GM23338 (cell line): ENCODE data around the gene ITGA2. TPM values are rescaled to one million over a fixed set of nuclear protein-coding genes. Genes with fewer than 3 reads are reported as not detected.

Source experiments
- ATAC-seq: fragments of 200-7000 bp; cut with Tn5 transposase; 3 replicates; pipeline ENCODE4 v1.9.1; 2020
- DNase-seq: peaks from one replicate; pipeline ENCODE4 v3.0.0-alpha.2; 2015; ENCODE audit warnings: low spot score
- H2AFZ ChIP-seq: fragments of 200-600 bp; sonication (generic); 2 replicates; pipeline ENCODE4 v1.8.0; 2016; ENCODE audit warnings: antibody characterized with exemption, mild to moderate bottlenecking, moderate library complexity
- H3F3A ChIP-seq: fragments of 200-600 bp; sonication (generic); replicated peaks from 2 replicates; pipeline ENCODE4 v1.8.0; 2017; ENCODE audit warnings: antibody characterized with exemption, mixed run types, low read depth
- H3K27ac ChIP-seq: fragments of 200-600 bp; sonication (generic); 2 replicates; pipeline ENCODE4 v1.6.1; 2016; ENCODE audit warnings: low read depth
- H3K27me3 ChIP-seq: fragments of 200-600 bp; sonication (generic); 2 replicates; pipeline ENCODE4 v1.8.0; 2016; ENCODE audit warnings: mild to moderate bottlenecking, mixed run types, moderate library complexity; ENCODE audit not compliant: insufficient read depth
- H3K36me3 ChIP-seq: fragments of 200-600 bp; sonication (generic); 2 replicates; pipeline ENCODE4 v1.8.0; 2016; ENCODE audit warnings: mild to moderate bottlenecking; ENCODE audit not compliant: insufficient read depth
- H3K4me1 ChIP-seq: fragments of 200-600 bp; sonication (generic); 2 replicates; pipeline ENCODE4 v1.8.0; 2016; ENCODE audit warnings: mild to moderate bottlenecking, moderate library complexity; ENCODE audit not compliant: insufficient read depth
- H3K4me2 ChIP-seq: fragments of 200-600 bp; sonication (generic); 2 replicates; pipeline ENCODE4 v1.7.1; 2017; ENCODE audit warnings: mixed run types
- H3K4me3 ChIP-seq: fragments of 200-600 bp; sonication (generic); 2 replicates; pipeline ENCODE4 v1.6.1; 2016; ENCODE audit warnings: mixed run types
- H3K79me2 ChIP-seq: fragments of 200-600 bp; sonication (generic); replicated peaks from 2 replicates; pipeline ENCODE4 v1.8.0; 2017; ENCODE audit warnings: mild to moderate bottlenecking; ENCODE audit not compliant: insufficient read depth
- H3K9me2 ChIP-seq: fragments of 200-600 bp; sonication (generic); 2 replicates; pipeline ENCODE4 v1.8.0; 2017; ENCODE audit not compliant: insufficient read depth
- H4K20me1 ChIP-seq: fragments of 200-600 bp; sonication (generic); replicated peaks from 2 replicates; pipeline ENCODE4 v1.8.0; 2017; ENCODE audit warnings: mild to moderate bottlenecking; ENCODE audit not compliant: insufficient read depth
- H3K27ac Mint-ChIP-seq: 2 replicates; pipeline ENCODE4 v1.8.0; 2020; ENCODE audit warnings: inconsistent platforms, mild to moderate bottlenecking, moderate library complexity, mixed read lengths
- H3K27me3 Mint-ChIP-seq: 3 replicates; pipeline ENCODE4 v1.8.0; 2022; ENCODE audit warnings: low read depth, mild to moderate bottlenecking, moderate library complexity, mixed read lengths, inconsistent platforms; ENCODE audit not compliant: insufficient read depth, poor library complexity
- H3K36me3 Mint-ChIP-seq: 3 replicates; pipeline ENCODE4 v1.8.0; 2021; ENCODE audit warnings: low read depth, mild to moderate bottlenecking, inconsistent platforms, moderate library complexity, mixed read lengths
- H3K4me1 Mint-ChIP-seq: 3 replicates; pipeline ENCODE4 v1.8.0; 2020; ENCODE audit warnings: mild to moderate bottlenecking, inconsistent platforms, mixed read lengths
- H3K4me3 Mint-ChIP-seq: 3 replicates; pipeline ENCODE4 v1.8.0; 2021; ENCODE audit warnings: moderate library complexity, mild to moderate bottlenecking, inconsistent platforms, mixed read lengths
- H3K9me3 Mint-ChIP-seq: 3 replicates; pipeline ENCODE4 v1.8.0; 2020; ENCODE audit warnings: moderate library complexity, mild to moderate bottlenecking, inconsistent platforms, mixed read lengths
- CREB1 ChIP-seq: fragments of 250-450 bp; sonication (Bioruptor Pico); IDR thresholded peaks from 2 replicates; pipeline ENCODE4 v1.5.0; 2020; ENCODE audit warnings: low read depth, mild to moderate bottlenecking, moderate library complexity
- EZH2 ChIP-seq: fragments of 200-600 bp; sonication (generic); IDR thresholded peaks from one replicate; pipeline ENCODE4 v1.8.0; 2017; ENCODE audit warnings: antibody characterized with exemption, mild to moderate bottlenecking, low read depth; ENCODE audit not compliant: unreplicated experiment
- JUNB ChIP-seq: IDR thresholded peaks from one replicate; pipeline ENCODE4 v1.6.1; 2016; ENCODE audit warnings: antibody characterized with exemption; ENCODE audit not compliant: unreplicated experiment
- NANOG ChIP-seq: IDR thresholded peaks from 2 replicates; pipeline ENCODE4 v1.6.1; 2016; ENCODE audit warnings: antibody characterized with exemption, borderline replicate concordance
- POLR2AphosphoS5 ChIP-seq: IDR thresholded peaks from 2 replicates; pipeline ENCODE4 v1.6.1; 2016; ENCODE audit warnings: antibody characterized with exemption, low read depth
- STAT1 ChIP-seq: IDR thresholded peaks from one replicate; pipeline ENCODE4 v1.6.1; 2016; ENCODE audit warnings: antibody characterized with exemption; ENCODE audit not compliant: unreplicated experiment
- ZNF114 ChIP-seq: fragments of 250-450 bp; sonication (Bioruptor Pico); IDR thresholded peaks from 2 replicates; pipeline ENCODE4 v1.5.0; 2020; ENCODE audit warnings: mild to moderate bottlenecking, moderate library complexity
- ZNF331 ChIP-seq: fragments of 250-450 bp; sonication (Bioruptor Pico); IDR thresholded peaks from 2 replicates; pipeline ENCODE4 v1.5.0; 2020; ENCODE audit warnings: low read depth, mild to moderate bottlenecking, moderate library complexity
- polyA plus RNA-seq: library from polyadenylated mRNA; unstranded; fragments of >200 nt; fragmentation: Nextera tagmentation; extraction: Ambion mirVana; gene quantifications from 2 replicates; pipeline ENCODE4 v1.2.1, GENCODE V29; 2016
- total RNA-seq: library from RNA; depleted of rRNA; stranded (reverse); fragments of >200 nt; shearing (Covaris generic); gene quantifications from 2 replicates; pipeline ENCODE4 v1.2.3, GENCODE V29; 2014
- TF ChIP-seq, protein P1 (sequence below): IDR thresholded peaks from one replicate; pipeline ENCODE4 v1.6.1; 2018; ENCODE audit warnings: antibody characterized with exemption; ENCODE audit not compliant: unreplicated experiment
- TF ChIP-seq, protein P2 (sequence below): fragments of 250-450 bp; sonication (Bioruptor Pico); IDR thresholded peaks from 2 replicates; pipeline ENCODE4 v1.5.0; 2020; ENCODE audit warnings: mild to moderate bottlenecking, moderate library complexity
- TF ChIP-seq, protein P3 (sequence below): IDR thresholded peaks from 2 replicates; pipeline ENCODE4 v1.6.1; 2016; ENCODE audit warnings: antibody characterized with exemption
- TF ChIP-seq, protein P4 (sequence below), 2 experiments: fragments of 200-600 bp in 1 of 2; sonication (generic) in 1 of 2; conservative IDR thresholded peaks; 2 replicates each; pipeline versions ENCODE4 v1.5.1 to v1.6.1; 2016 to 2017; ENCODE audit warnings: antibody characterized with exemption in 2 of 2, low read depth in 2 of 2, mild to moderate bottlenecking in 2 of 2, moderate library complexity in 1 of 2

The ITGA2 gene
- total and polyA plus RNA-seq, 2 experiments from 2014 or later, result 2.6 to 7.1 TPM

DNA sequence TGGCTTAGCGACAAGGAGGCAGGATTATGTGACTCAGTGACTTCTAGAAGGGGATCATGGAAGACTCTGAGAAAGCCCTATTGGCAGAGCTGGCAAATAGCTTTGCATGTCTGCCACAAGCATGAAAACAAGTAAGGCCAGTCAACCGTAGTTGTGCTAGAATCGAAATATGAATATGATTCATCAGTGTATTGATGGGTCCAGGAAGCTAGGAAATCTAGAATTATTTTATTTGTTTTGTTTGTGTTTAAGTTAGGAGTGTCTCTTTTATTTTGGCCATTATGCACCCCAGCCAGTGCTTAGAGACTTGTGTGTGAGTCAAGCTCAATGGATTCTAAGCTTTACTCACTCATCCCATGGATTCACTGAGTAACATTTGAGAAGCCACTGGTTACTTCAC, 3.8 kb upstream of the ITGA2 start:
- H3K27me3 Mint-ChIP-seq, result peaks cover 7% of the 10 kb centered on the region
- no peaks in the 10 kb centered on the region for H3K9me3 Mint-ChIP-seq
- TF ChIP-seq CREB1 (CRISPR knock-in tag) (no peak), EZH2 (no peak), ZNF114 (CRISPR knock-in tag) (no peak), STAT1 (no peak), ZNF331 (no peak), POLR2AphosphoS5 (no peak), JUNB (no peak), NANOG (no peak)
- TF ChIP-seq, protein P1, sequence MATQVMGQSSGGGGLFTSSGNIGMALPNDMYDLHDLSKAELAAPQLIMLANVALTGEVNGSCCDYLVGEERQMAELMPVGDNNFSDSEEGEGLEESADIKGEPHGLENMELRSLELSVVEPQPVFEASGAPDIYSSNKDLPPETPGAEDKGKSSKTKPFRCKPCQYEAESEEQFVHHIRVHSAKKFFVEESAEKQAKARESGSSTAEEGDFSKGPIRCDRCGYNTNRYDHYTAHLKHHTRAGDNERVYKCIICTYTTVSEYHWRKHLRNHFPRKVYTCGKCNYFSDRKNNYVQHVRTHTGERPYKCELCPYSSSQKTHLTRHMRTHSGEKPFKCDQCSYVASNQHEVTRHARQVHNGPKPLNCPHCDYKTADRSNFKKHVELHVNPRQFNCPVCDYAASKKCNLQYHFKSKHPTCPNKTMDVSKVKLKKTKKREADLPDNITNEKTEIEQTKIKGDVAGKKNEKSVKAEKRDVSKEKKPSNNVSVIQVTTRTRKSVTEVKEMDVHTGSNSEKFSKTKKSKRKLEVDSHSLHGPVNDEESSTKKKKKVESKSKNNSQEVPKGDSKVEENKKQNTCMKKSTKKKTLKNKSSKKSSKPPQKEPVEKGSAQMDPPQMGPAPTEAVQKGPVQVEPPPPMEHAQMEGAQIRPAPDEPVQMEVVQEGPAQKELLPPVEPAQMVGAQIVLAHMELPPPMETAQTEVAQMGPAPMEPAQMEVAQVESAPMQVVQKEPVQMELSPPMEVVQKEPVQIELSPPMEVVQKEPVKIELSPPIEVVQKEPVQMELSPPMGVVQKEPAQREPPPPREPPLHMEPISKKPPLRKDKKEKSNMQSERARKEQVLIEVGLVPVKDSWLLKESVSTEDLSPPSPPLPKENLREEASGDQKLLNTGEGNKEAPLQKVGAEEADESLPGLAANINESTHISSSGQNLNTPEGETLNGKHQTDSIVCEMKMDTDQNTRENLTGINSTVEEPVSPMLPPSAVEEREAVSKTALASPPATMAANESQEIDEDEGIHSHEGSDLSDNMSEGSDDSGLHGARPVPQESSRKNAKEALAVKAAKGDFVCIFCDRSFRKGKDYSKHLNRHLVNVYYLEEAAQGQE, result no peak
- TF ChIP-seq, protein P2, sequence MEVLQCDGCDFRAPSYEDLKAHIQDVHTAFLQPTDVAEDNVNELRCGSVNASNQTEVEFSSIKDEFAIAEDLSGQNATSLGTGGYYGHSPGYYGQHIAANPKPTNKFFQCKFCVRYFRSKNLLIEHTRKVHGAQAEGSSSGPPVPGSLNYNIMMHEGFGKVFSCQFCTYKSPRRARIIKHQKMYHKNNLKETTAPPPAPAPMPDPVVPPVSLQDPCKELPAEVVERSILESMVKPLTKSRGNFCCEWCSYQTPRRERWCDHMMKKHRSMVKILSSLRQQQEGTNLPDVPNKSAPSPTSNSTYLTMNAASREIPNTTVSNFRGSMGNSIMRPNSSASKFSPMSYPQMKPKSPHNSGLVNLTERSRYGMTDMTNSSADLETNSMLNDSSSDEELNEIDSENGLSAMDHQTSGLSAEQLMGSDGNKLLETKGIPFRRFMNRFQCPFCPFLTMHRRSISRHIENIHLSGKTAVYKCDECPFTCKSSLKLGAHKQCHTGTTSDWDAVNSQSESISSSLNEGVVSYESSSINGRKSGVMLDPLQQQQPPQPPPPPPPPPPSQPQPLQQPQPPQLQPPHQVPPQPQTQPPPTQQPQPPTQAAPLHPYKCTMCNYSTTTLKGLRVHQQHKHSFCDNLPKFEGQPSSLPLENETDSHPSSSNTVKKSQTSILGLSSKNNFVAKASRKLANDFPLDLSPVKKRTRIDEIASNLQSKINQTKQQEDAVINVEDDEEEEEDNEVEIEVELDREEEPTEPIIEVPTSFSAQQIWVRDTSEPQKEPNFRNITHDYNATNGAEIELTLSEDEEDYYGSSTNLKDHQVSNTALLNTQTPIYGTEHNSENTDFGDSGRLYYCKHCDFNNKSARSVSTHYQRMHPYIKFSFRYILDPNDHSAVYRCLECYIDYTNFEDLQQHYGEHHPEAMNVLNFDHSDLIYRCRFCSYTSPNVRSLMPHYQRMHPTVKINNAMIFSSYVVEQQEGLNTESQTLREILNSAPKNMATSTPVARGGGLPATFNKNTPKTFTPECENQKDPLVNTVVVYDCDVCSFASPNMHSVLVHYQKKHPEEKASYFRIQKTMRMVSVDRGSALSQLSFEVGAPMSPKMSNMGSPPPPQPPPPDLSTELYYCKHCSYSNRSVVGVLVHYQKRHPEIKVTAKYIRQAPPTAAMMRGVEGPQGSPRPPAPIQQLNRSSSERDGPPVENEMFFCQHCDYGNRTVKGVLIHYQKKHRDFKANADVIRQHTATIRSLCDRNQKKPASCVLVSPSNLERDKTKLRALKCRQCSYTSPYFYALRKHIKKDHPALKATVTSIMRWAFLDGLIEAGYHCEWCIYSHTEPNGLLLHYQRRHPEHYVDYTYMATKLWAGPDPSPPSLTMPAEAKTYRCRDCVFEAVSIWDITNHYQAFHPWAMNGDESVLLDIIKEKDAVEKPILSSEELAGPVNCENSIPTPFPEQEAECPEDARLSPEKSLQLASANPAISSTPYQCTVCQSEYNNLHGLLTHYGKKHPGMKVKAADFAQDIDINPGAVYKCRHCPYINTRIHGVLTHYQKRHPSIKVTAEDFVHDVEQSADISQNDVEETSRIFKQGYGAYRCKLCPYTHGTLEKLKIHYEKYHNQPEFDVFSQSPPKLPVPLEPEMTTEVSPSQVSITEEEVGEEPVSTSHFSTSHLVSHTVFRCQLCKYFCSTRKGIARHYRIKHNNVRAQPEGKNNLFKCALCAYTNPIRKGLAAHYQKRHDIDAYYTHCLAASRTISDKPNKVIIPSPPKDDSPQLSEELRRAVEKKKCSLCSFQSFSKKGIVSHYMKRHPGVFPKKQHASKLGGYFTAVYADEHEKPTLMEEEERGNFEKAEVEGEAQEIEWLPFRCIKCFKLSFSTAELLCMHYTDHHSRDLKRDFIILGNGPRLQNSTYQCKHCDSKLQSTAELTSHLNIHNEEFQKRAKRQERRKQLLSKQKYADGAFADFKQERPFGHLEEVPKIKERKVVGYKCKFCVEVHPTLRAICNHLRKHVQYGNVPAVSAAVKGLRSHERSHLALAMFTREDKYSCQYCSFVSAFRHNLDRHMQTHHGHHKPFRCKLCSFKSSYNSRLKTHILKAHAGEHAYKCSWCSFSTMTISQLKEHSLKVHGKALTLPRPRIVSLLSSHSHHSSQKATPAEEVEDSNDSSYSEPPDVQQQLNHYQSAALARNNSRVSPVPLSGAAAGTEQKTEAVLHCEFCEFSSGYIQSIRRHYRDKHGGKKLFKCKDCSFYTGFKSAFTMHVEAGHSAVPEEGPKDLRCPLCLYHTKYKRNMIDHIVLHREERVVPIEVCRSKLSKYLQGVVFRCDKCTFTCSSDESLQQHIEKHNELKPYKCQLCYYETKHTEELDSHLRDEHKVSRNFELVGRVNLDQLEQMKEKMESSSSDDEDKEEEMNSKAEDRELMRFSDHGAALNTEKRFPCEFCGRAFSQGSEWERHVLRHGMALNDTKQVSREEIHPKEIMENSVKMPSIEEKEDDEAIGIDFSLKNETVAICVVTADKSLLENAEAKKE, result no peak
- TF ChIP-seq, protein P3, sequence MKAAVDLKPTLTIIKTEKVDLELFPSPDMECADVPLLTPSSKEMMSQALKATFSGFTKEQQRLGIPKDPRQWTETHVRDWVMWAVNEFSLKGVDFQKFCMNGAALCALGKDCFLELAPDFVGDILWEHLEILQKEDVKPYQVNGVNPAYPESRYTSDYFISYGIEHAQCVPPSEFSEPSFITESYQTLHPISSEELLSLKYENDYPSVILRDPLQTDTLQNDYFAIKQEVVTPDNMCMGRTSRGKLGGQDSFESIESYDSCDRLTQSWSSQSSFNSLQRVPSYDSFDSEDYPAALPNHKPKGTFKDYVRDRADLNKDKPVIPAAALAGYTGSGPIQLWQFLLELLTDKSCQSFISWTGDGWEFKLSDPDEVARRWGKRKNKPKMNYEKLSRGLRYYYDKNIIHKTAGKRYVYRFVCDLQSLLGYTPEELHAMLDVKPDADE, result no peak
- TF ChIP-seq, protein P4, sequence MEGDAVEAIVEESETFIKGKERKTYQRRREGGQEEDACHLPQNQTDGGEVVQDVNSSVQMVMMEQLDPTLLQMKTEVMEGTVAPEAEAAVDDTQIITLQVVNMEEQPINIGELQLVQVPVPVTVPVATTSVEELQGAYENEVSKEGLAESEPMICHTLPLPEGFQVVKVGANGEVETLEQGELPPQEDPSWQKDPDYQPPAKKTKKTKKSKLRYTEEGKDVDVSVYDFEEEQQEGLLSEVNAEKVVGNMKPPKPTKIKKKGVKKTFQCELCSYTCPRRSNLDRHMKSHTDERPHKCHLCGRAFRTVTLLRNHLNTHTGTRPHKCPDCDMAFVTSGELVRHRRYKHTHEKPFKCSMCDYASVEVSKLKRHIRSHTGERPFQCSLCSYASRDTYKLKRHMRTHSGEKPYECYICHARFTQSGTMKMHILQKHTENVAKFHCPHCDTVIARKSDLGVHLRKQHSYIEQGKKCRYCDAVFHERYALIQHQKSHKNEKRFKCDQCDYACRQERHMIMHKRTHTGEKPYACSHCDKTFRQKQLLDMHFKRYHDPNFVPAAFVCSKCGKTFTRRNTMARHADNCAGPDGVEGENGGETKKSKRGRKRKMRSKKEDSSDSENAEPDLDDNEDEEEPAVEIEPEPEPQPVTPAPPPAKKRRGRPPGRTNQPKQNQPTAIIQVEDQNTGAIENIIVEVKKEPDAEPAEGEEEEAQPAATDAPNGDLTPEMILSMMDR (conservative IDR thresholded peaks at IDR 0.05; ENCODE audit: low read depth in 2 of 2), result no peak
- Histone ChIP-seq H3K36me3 (no peaks in the 10 kb centered on the region), H3F3A (no peaks in the 10 kb centered on the region; the same call in 1 of the 2 replicates), H3K4me3 (no peak overlapping the region), H3K27me3 (peaks cover 22% of the 10 kb centered on the region), H2AFZ (no peak overlapping the region), H3K4me2 (no peak overlapping the region), H4K20me1 (no peaks in the 10 kb centered on the region), H3K79me2 (no peaks in the 10 kb centered on the region), H3K4me1 (peaks cover 2% of the 10 kb centered on the region), H3K9me2 (no peaks in the 10 kb centered on the region), H3K27ac (no peak overlapping the region)
- no peaks in the 10 kb centered on the region for H3K36me3 Mint-ChIP-seq
- no peak overlapping the region for H3K27ac Mint-ChIP-seq
- H3K4me3 Mint-ChIP-seq, result no peak overlapping the region
- DNase-seq, result no peak
- peaks cover 10% of the 10 kb centered on the region for H3K4me1 Mint-ChIP-seq
- no peak for ATAC-seq
